Hematopoietic multipotent progenitor cell treated with erythropoietin and hydrocortisone succinate and interleukin-3 and kit ligand, for 17 days (in vitro differentiated cells): ENCODE data around the gene GSN.
"Not testable (repeated sequence)": the region's sequence is repeated elsewhere in the genome, so short reads cannot be mapped to it uniquely, and the experiment has no call there.

Experiments used
- DNase-seq: peaks from one replicate; pipeline ENCODE4 v3.0.0-alpha.2; 2015; ENCODE audit warnings: low spot score

Gene GSN

GRCh38 chr9:121288673-121289025, 20.7 kb downstream of the GSN start:
- DNase-seq = no peak

DNA sequence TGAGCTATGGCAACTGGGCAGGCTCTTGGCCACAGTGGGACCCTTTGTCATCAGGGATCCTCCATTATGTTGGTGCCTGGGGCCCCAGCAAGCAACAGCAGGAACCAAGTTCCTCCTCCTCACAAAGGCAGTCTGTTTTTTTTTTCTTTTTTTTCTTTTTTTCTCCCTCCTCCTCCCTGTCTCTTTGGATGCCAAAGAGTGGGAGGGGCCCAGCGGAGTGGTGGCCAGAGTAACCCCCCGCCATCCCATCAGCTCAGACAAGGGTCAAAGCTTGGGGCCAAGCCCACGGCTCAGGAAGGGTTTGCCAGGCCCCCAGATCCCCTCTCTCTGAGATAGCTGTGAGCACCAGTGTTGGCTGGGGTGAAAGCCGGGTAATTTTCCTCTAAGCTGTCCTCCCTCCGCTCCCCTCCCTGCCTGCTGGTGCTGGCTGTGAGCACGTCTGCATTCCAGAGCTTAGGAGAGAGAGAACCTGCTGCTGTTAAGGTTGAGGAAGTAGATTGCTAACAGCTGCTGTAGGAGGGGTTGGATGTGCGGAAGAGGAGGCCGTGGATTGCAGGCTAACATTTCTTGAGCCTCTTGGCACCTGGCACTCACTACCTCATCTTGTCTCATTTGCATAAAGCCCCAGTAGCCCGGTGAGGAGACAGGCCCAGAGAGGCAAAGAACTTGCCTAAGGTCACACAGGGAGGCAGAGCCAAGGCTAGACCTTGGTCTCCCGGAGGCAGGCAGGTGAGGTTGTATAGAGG, 21.2 kb downstream of the GSN start:
- no peak for DNase-seq

GRCh38 chr9:121289772-121290370, 21.9 kb downstream of the GSN start:
- DNase-seq = no peak

DNA sequence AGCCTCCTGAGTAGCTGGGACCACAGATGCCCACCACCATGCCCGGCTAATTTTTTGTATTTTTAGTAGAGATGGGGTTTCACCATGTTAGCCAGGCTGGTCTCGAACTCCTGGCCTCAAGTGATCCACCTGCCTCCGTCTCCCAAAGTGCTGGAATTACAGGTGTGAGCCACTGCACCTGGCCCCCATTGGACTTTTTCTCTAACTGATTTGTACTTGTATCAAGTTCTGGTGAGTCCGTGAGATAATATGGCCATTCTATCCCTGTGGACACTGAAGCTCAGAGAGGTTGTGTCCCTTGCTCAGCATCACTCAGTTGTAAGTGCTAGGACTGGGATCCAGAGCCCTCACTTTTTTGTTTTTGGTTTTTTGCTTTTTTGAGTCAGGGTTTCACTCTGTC, 23.6 kb downstream of the GSN start:
- not testable (repeated sequence) for DNase-seq

GRCh38 chr9:121292051-121292450, 24.1 kb downstream of the GSN start:
- DNase-seq = no peak

DNA sequence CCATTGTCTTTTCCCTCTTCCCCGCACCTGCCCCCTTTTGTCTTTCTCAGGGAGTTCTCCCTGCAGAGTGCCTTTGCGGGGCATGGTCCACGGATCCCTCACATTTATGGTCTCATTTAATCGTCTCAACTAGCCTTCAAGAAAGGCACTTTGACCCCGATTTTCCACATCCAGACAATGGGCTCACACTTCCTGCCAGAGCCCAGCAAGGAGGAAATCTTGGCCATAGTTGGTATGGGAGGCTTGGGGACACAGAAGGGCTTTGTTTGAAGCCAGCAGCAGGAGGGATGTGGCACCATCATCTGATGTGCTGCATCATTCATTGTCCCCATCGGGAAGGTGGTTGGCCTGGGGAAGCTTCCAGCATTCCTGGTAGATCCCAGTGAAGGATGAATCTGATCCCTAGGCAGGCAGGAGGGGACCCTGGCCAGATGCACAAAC, 24.9 kb downstream of the GSN start:
- no peak for DNase-seq

DNA sequence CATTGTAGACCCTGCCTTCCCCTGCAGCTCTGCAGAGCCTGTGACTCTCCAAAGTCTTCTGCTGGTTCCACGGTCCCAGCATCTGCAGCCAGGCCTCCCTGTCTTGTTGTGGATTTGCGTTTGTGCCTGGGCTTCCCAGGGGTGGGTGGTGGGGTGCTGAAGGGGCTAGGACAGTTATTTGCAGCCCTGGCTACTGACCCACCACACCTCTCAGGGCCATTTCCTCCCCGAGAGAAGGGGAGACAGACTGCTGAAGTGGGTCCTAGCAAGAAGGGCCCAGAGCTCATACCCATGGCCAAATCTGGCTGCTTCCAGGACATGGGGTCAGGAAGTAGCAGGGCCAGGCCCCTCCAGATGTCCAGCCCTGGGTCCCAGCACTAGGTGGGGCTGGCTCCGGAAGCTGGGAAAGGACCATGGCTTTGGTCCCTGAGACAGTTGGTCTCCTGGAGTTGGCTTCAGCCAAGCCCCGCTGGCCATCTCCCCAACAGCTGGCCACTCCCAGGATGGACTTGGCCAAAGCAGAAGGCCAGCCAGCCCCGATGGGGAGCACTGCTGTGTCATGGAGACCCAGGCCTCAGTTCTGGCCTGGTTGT, 26.3 kb downstream of the GSN start:
- no peak for DNase-seq

- DNase-seq = no peak
Measured at GRCh38 chr9:121294866-121295661, 27.1 kb downstream of the GSN start.

DNA sequence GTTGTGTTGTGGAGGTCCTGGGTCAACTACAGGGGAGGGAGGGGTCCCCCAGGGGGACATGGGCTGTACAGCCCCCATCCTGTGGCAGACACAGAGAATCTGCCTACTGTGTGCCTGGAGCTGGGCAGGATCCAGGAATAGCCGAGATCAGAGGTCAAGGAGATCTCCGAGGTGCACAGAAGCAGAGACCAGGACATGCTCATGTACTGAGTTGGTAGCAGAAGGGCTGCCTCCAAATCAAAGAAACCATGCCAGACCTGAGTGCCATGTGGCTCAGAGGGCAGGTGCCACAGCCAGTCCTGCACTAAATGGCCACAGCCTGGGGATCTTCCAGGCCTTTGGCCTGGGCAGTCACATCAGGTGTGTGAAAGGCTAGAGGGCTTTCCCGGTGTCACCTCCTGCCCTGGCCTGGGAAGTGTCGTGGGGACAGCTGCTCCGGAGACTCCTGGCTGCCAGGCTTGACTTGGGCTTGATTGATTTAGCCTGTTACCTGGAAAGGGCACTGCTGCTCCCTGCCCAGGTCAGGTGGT, 27.8 kb downstream of the GSN start:
- no peak for DNase-seq

DNA sequence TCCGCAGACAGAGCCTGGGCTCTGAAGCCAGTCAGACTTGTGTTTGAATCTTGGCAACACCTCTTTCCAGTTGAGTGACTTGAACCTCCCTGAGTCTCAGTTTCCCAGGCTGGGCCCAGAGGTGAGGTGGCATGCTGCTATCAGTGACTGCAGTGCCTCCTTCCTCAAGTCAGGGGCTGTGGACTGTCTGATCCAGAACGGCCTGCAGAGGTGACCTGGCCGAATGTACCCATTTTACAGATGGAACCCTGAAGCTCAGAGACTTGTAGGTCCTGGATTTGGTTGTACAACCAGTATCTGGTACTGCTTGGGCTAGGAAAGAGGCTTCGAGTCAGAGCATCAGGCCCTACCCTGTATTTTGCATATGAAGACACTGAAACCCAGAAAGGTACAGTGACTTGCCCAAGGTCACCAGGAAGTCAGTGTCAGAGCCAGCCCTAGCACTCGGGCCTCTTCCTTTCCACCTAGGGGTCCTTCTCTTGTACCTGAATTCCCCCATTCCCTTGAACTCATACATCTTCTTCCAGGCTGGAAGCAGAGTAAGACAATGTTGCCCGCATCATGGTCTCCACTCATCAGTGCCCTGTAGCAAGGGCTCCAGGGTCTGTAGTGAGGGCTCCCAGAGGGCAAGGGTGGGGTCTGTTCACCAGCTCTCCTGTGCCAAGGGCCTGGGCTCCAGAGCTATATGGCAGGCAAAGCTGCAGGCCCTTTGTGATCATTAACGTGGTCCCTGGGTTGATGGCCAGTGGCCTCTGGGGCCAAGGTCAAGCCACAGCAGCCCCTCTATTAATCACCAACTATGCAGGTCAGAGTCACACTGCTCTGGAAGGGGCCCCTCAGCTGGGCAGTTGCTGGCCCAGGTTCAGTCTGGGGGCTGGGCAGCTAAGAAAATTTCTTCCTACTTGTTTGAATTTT, 28.5 kb downstream of the GSN start:
- no peak for DNase-seq

- DNase-seq = no peak
Measured at GRCh38 chr9:121297389-121297788, 29.4 kb downstream of the GSN start.

- no peak for DNase-seq
Measured at GRCh38 chr9:121298016-121298538, 30.1 kb downstream of the GSN start.

GRCh38 chr9:121298689-121299466, 30.9 kb downstream of the GSN start:
- DNase-seq = no peak

DNA sequence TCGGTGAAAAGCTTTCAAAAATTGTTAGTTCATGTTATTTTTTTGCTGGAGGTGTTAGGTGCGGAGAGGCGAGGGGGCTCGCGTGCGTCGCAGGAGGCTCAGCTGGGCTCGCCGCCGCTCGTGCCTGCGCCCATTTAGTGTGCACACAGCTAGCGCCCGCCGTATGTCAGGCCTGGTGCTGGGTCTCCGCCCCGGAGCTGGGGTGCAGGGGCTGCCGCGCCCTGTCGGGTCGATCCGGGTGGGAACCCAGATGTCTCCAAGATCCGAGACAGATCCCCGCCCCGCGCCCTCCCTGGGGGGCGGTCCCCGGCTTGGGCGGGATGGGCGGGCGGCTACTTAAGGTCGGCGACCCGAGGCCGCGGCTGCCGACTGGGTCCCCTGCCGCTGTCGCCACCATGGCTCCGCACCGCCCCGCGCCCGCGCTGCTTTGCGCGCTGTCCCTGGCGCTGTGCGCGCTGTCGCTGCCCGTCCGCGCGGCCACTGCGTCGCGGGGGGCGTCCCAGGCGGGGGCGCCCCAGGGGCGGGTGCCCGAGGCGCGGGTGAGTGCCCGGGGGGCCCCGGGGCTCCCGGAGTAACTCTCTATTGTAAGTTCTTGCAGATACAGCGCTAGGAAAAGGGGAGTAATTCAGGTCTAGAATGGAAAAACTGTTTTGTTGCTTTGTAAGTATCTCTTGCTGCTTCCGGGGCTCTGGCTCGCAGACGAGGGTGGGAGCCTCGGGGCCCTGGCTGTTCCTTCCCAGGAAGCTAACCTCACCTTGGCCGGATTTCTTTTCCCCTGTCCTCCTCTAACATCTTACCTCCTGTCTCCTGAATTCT, 31.7 kb downstream of the GSN start:
- DNase-seq = no peak

DNA sequence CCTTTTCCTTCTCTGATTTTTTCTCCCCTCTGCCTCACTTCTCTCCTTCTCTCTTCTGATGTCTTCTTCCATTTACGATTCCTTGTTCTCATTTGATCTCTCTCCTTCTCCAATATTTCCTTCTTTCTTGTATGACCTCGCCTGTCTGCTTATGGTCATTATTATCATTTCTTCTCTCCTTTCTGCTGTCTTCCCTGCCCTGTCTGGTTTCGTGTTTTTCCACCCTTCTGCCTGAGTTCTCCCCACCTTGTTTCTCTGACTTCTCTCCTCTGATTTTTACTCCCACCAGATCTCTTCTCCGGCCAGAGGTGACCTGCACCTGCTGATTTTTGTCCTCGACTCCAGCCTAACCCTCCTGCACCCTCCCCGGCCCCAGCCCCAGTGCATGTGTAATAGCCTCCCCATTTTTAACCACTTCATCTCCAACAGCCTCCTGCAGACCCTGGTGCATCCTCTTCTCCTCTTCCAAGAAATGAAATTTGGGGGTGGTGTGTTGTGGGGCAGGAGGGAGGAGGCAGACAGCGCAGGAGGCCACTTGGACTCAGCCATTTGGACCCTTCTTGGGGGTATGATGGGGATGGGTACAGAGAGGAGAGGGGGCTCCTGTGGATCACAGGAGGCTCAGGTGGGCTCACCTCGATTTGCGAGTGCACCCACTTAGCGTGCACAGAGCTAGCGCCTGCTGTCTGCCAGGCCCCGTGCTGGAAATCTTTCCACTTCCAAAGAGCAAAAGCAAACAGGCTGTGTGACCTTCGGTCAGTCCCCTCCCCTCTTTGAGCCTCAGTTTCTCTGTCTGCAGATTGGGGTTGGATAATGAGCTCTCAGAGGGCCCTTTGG, 32.5 kb downstream of the GSN start:
- no peak for DNase-seq

- no peak for DNase-seq
Measured at GRCh38 chr9:121301881-121302286, 33.9 kb downstream of the GSN start.

DNA sequence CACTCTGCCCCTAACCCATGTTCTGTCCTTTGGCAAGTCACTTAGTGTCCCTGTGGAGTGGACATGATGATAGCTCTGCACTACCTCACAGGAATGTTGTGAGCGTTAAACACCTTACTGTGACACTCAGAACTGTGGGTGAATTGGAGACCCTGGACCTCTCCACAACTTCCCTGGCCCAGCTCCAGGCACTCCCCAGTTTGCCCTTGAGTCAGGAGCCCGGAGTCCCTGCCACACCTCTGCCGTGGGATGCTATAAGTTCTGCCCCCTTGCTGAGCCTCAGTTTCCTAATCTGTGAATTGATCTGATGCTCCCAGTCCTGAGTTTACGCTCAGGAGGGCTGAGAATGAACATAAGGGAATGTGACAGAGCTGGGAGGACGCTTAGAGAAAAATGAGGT, 34.4 kb downstream of the GSN start:
- DNase-seq = no peak

- no peak for DNase-seq
Measured at GRCh38 chr9:121302786-121303185, 34.8 kb downstream of the GSN start.
